BJ (cell line): Measurements from ENCODE around the gene PCDHAC1. TPM values are rescaled to one million over a fixed set of nuclear protein-coding genes. Genes with fewer than 3 reads are reported as not detected.

ENCODE experiments used
- CTCF ChIA-PET: fragments of 350-600 bp; formaldehyde crosslinking; extraction: SDS; loops from one replicate; lab custom pipeline; 2021; ENCODE audit warnings: antibody characterized with exemption, inconsistent platforms; lab: Yijun Ruan, JAX
- POLR2A ChIA-PET: fragments of 300-600 bp; sonication (Branson Sonifier 250); formaldehyde crosslinking; extraction: SDS; loops from one replicate; lab custom pipeline; 2021; ENCODE audit warnings: antibody characterized with exemption; lab: Charles Lee
- DNase-seq: peaks from one replicate; pipeline ENCODE4 v3.0.0-alpha.2; 2011; ENCODE audit warnings: low read depth
- H3K27me3 ChIP-seq: 2 replicates; pipeline ENCODE4 v1.6.0; 2011; ENCODE audit warnings: low read length; ENCODE audit not compliant: control insufficient read depth, insufficient read depth
- H3K36me3 ChIP-seq: 2 replicates; pipeline ENCODE4 v1.5.1; 2011; ENCODE audit warnings: low read length; ENCODE audit not compliant: control insufficient read depth, insufficient read depth
- H3K4me3 ChIP-seq: 2 replicates; pipeline ENCODE4 v1.5.1; 2011; ENCODE audit warnings: low read depth, mild to moderate bottlenecking, control low read depth, low read length
- polyA plus RNA-seq: library from polyadenylated mRNA; depleted of rRNA; stranded (reverse); fragments of >200 nt; gene quantifications from 2 replicates; pipeline ENCODE4 v1.2.3, GENCODE V29; 2011
- TF ChIP-seq, protein P1 (sequence below): IDR thresholded peaks from 2 replicates; pipeline ENCODE4 v1.5.1; 2011; ENCODE audit warnings: low read depth, mild to moderate bottlenecking, control low read depth, inconsistent platforms, low read length, moderate library complexity; ENCODE audit not compliant: insufficient read depth

The PCDHAC1 gene
- polyA plus RNA-seq, 1 experiment, result 0.02 TPM

DNA sequence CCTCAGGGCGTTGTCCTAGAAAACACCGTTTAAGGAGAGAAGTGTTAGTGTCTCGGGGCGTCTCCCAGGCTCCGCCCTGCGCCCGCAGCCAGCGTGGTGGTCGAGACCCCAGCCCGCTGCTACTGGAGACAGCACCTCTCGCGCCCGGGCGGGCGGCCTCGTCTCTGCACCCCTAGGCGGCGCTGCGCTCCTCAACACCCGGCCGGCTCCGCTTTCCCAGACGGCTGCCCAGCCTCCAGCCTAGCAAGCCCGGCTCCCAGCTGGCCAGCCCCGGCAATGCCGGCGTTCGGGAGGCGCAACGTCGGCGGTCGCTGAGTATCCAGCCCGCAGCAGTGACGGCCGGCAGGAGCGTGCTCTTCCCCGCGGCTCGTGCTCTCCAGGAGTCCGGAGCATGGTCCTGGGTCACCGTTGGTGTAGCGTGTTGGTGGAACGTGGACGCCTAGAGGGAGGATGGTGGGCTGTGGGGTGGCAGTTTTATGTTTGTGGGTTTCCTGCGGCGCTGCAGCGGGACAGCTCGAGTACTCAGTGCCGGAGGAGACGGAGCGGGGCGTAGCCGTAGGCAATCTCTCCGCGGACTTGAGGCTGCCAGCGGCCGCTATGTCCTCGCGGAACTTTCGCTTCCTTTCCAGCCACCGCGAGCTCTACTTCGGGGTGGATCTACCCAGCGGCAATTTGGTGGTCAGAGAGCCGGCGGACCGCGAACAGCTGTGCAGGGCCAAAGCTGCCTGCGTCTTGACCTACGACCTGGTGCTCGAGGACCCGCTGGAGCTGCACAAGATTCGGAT lies 536 bp downstream of the PCDHAC1 start:
- DNase-seq, result no peak
- H3K27me3 ChIP-seq, result peaks cover 6% of the 10 kb centered on the region
- ChIA-PET CTCF (interaction anchor here (0.6 to 1.5 kb wide), 3 partner anchors 10 to 297 kb away, joined by 3 read pairs; no protein-coding TSS in a partner anchor), POLR2A (no interaction called here)
- TF ChIP-seq, protein P1, sequence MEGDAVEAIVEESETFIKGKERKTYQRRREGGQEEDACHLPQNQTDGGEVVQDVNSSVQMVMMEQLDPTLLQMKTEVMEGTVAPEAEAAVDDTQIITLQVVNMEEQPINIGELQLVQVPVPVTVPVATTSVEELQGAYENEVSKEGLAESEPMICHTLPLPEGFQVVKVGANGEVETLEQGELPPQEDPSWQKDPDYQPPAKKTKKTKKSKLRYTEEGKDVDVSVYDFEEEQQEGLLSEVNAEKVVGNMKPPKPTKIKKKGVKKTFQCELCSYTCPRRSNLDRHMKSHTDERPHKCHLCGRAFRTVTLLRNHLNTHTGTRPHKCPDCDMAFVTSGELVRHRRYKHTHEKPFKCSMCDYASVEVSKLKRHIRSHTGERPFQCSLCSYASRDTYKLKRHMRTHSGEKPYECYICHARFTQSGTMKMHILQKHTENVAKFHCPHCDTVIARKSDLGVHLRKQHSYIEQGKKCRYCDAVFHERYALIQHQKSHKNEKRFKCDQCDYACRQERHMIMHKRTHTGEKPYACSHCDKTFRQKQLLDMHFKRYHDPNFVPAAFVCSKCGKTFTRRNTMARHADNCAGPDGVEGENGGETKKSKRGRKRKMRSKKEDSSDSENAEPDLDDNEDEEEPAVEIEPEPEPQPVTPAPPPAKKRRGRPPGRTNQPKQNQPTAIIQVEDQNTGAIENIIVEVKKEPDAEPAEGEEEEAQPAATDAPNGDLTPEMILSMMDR, result peak; percentile 54
- H3K36me3 ChIP-seq, result no peaks in the 10 kb centered on the region
- peak overlapping the region; percentile 26 for H3K4me3 ChIP-seq

DNA sequence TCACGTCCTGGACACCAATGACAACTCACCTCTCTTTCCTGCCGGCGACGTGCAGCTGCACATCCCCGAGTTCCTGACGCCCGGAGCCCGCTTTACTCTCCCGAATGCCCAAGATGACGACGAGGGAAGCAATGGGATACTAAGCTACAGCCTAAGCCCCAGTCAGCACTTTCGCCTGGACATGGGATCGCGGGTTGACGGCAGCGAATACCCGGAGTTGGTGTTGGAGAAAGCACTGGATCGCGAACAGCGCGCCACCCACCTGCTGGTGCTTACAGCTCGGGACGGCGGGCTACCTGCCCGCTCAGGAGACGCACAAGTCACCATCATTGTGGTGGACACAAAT lies 1.1 kb downstream of the PCDHAC1 start:
- no peak for DNase-seq
- Histone ChIP-seq H3K27me3 (peaks cover 6% of the 10 kb centered on the region), H3K36me3 (no peaks in the 10 kb centered on the region), H3K4me3 (peak overlapping the region; percentile 26)
- CTCF ChIA-PET, result interaction anchor here (1.5 kb wide), 1 partner anchor 9 kb away, joined by 3 read pairs; no protein-coding TSS in a partner anchor
- TF ChIP-seq, protein P1, result no peak
- POLR2A ChIA-PET, result no interaction called here

DNA sequence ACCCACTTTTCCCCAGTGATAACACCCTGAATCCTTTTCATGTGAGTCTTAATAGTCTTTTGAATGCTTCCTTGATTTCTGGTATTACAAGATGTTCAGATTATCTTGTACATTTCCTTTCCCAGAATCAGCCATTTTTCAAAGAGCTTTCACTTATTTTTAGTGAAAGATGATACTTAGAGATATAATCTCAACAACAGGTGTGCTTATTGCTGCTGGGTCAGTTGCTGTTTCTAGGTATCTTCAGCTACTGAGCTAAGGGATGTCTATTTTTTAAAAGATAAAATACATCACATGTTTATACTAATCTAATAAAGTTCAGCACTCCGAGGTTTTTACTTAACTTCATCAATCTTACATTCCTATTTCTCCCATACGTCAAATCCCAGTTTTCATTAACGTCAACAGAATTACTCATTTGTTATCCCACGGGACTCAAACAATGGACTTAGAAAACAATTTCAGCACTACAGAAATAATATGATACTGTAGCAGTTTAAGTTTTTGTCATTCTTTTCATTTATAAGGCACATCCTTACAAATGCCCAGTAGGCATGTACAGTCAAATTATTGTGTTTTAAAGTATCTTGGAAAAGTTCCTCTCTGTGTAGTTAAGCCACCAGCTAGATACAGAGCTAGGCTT lies 9.0 kb downstream of the PCDHAC1 start:
- H3K4me3 ChIP-seq, result no peak overlapping the region
- no peak for DNase-seq
- ChIA-PET CTCF (no interaction called here), POLR2A (no interaction called here)
- no peaks in the 10 kb centered on the region for H3K27me3 ChIP-seq
- TF ChIP-seq, protein P1, result no peak
- no peaks in the 10 kb centered on the region for H3K36me3 ChIP-seq

DNA sequence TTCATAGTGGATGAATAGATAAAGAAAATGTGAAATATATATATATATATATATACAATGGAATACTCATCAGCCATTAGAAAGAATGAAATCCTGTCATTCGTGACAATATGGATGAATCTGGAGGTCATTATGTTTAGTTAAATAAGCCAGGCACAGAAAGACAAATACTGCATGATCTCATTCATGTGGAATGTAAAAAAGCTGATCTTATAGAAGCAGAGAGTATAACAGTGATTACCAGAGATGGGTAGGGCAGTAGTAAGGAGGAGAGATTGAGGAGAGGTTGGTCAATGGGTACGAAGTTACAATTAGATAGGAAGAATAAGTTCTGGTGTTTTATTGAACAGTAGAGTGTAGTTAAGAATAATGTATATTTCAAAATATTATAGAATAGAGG lies 20.5 kb downstream of the PCDHAC1 start:
- CTCF ChIA-PET, result no interaction called here

DNA sequence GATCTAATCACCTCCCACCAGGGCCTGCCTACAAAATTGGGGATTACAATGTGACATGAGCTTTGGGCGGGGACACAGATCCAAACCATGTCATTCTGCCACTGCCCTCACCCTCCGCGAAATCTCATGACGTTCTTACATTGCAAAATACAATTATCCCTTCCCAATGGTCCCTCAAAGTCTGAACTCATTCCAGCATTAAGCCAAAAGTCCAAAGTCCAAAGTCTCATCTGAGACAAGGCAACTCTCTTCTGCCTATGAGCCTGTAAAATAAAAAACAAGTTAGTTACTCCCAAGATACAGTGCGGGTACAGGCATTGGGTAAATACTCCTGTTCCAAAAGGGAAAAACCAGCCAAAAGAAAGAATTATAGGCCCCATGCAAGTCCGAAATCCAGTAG lies 25.5 kb downstream of the PCDHAC1 start:
- CTCF ChIA-PET, result no interaction called here
- no peak for DNase-seq
- Histone ChIP-seq H3K36me3 (no peaks in the 10 kb centered on the region), H3K4me3 (no peak overlapping the region), H3K27me3 (no peaks in the 10 kb centered on the region)
- TF ChIP-seq, protein P1, result no peak
- POLR2A ChIA-PET, result no interaction called here

More for the DNA sequence above, 20.5 kb downstream of the PCDHAC1 start:
- TF ChIP-seq, protein P1, result no peak
- POLR2A ChIA-PET, result no interaction called here
- Histone ChIP-seq H3K36me3 (no peaks in the 10 kb centered on the region), H3K27me3 (no peaks in the 10 kb centered on the region), H3K4me3 (no peak overlapping the region)
- DNase-seq, result no peak
